IMR-90 (cell line): Measurements from ENCODE around the gene FOXC1. TPM values are rescaled to one million over a fixed set of nuclear protein-coding genes. Genes with fewer than 3 reads are reported as not detected.

Source experiments
- ATAC-seq: fragments of 200-7000 bp; cut with Tn5 transposase; 2 replicates; pipeline ENCODE4 v1.9.1; 2020; ENCODE audit warnings: low read depth, mild to moderate bottlenecking, moderate library complexity
- BruUV-seq: library from RNA; stranded (reverse); fragments of 400-500 nt; replicated peaks from 2 replicates; lab custom pipeline; 2021; lab: Mats Ljungman, UMichigan
- CTCF ChIA-PET: fragments of 300-600 bp; formaldehyde crosslinking; extraction: SDS; loops from one replicate; lab custom pipeline; 2021; ENCODE audit warnings: antibody characterized with exemption; lab: Yijun Ruan, JAX
- POLR2A ChIA-PET: fragments of 300-600 bp; sonication (Branson Sonifier 250); formaldehyde crosslinking; loops from one replicate; lab custom pipeline; 2022; ENCODE audit warnings: antibody characterized with exemption; ENCODE audit not compliant: unreplicated experiment; lab: Charles Lee
- DNase-seq: peaks from one replicate; pipeline ENCODE4 v3.0.0; 2013
- H2AFZ ChIP-seq: replicated peaks from 2 replicates; pipeline ENCODE3; 2013; ENCODE audit warnings: low read length, mild to moderate bottlenecking; ENCODE audit not compliant: poor library complexity
- H2AK5ac ChIP-seq: 2 replicates; pipeline ENCODE4 v1.6.1; 2013; ENCODE audit warnings: low read depth, low read length, inconsistent platforms
- H2AK9ac ChIP-seq: replicated peaks from 2 replicates; pipeline ENCODE3; 2013; ENCODE audit warnings: mild to moderate bottlenecking, low read depth, low read length, moderate library complexity; ENCODE audit not compliant: poor library complexity
- H2BK120ac ChIP-seq: 2 replicates; pipeline ENCODE4 v1.6.1; 2013; ENCODE audit warnings: low read depth, low read length, inconsistent platforms
- H2BK15ac ChIP-seq: 3 replicates; pipeline ENCODE4 v1.6.1; 2013; ENCODE audit warnings: low read depth, low read length, inconsistent platforms
- H2BK20ac ChIP-seq: 2 replicates; pipeline ENCODE4 v1.6.1; 2013; ENCODE audit warnings: low read depth, mild to moderate bottlenecking, inconsistent platforms, low read length, moderate library complexity
- H2BK5ac ChIP-seq: 2 replicates; pipeline ENCODE4 v1.6.1; 2013; ENCODE audit warnings: mild to moderate bottlenecking, low read depth, low read length, inconsistent platforms; ENCODE audit not compliant: poor library complexity, severe bottlenecking
- H3K14ac ChIP-seq: replicated peaks from 2 replicates; pipeline ENCODE4 v1.6.1; 2013; ENCODE audit warnings: low read depth, low read length, inconsistent platforms
- H3K18ac ChIP-seq: 2 replicates; pipeline ENCODE4 v1.6.1; 2013; ENCODE audit warnings: low read depth, low read length, control low read depth
- H3K23ac ChIP-seq: 2 replicates; pipeline ENCODE4 v1.6.1; 2013; ENCODE audit warnings: low read depth, low read length, inconsistent platforms
- H3K27ac ChIP-seq: 2 replicates; pipeline ENCODE4 v1.5.1; 2013; ENCODE audit warnings: mild to moderate bottlenecking, control low read depth, low read length; ENCODE audit not compliant: insufficient read depth
- H3K27me3 ChIP-seq: 2 replicates; pipeline ENCODE4 v1.6.1; 2013; ENCODE audit warnings: low read length; ENCODE audit not compliant: control insufficient read depth, insufficient read depth
- H3K36me3 ChIP-seq: 2 replicates; pipeline ENCODE4 v1.6.1; 2013; ENCODE audit warnings: low read length, mixed read lengths; ENCODE audit not compliant: control insufficient read depth, insufficient read depth
- H3K4ac ChIP-seq: 2 replicates; pipeline ENCODE4 v1.6.1; 2013; ENCODE audit warnings: low read depth, low read length, inconsistent platforms
- H3K4me1 ChIP-seq: 2 replicates; pipeline ENCODE4 v1.6.1; 2013; ENCODE audit warnings: low read length, mixed read lengths; ENCODE audit not compliant: control insufficient read depth, insufficient read depth
- H3K4me2 ChIP-seq: 2 replicates; pipeline ENCODE4 v1.6.1; 2013; ENCODE audit warnings: low read depth, mild to moderate bottlenecking, control low read depth, low read length, moderate library complexity
- H3K4me3 ChIP-seq: 2 replicates; pipeline ENCODE4 v1.5.1; 2013; ENCODE audit warnings: low read depth, mild to moderate bottlenecking, control low read depth, low read length, moderate library complexity; ENCODE audit not compliant: insufficient read depth
- H3K56ac ChIP-seq: 2 replicates; pipeline ENCODE4 v1.6.1; 2013; ENCODE audit warnings: low read length, inconsistent platforms; ENCODE audit not compliant: insufficient read depth; ENCODE audit errors: extremely low read depth
- H3K79me1 ChIP-seq, 2 experiments: 2 replicates each; pipeline ENCODE4 v1.6.1; 2013; ENCODE audit warnings: low read length in 2 of 2, inconsistent platforms in 1 of 2, low read depth in 1 of 2
- H3K9ac ChIP-seq: 2 replicates; pipeline ENCODE4 v1.6.1; 2013; ENCODE audit warnings: low read depth, low read length, control low read depth
- H3K9me1 ChIP-seq: 2 replicates; pipeline ENCODE4 v1.6.1; 2013; ENCODE audit warnings: low read length, inconsistent platforms; ENCODE audit not compliant: insufficient read depth
- H3K9me3 ChIP-seq: 2 replicates; pipeline ENCODE4 v1.6.1; 2013; ENCODE audit warnings: low read length; ENCODE audit not compliant: control insufficient read depth, insufficient read depth
- H4K20me1 ChIP-seq: 2 replicates; pipeline ENCODE4 v1.6.1; 2013; ENCODE audit warnings: low read length, inconsistent platforms; ENCODE audit not compliant: insufficient read depth
- H4K5ac ChIP-seq: 2 replicates; pipeline ENCODE4 v1.6.1; 2013; ENCODE audit warnings: mild to moderate bottlenecking, low read depth, low read length, control low read depth
- H4K8ac ChIP-seq, 2 experiments: 2 replicates each; pipeline ENCODE4 v1.6.1; 2013; ENCODE audit warnings: low read depth in 2 of 2, low read length in 2 of 2, control low read depth in 1 of 2, inconsistent platforms in 1 of 2
- H4K91ac ChIP-seq: 2 replicates; pipeline ENCODE4 v1.6.1; 2013; ENCODE audit warnings: low read depth, low read length, inconsistent platforms; ENCODE audit not compliant: insufficient read depth
- BHLHE40 ChIP-seq: fragments of 150-350 bp; IDR thresholded peaks from 2 replicates; pipeline ENCODE4 v1.6.1; 2016; ENCODE audit warnings: mild to moderate bottlenecking, low read depth, low read length
- CEBPB ChIP-seq: IDR thresholded peaks from 2 replicates; pipeline ENCODE4 v1.6.1; 2012; ENCODE audit warnings: low read depth, low read length, improper control_type of control experiment
- CHD1 ChIP-seq: IDR thresholded peaks from 2 replicates; pipeline ENCODE4 v1.6.1; 2012; ENCODE audit warnings: low read depth, low read length, improper control_type of control experiment
- CTCF ChIP-seq: conservative IDR thresholded peaks from 2 replicates; pipeline ENCODE4 v1.5.1; 2012; ENCODE audit warnings: mild to moderate bottlenecking, low read depth, low read length, improper control_type of control experiment
- FOS ChIP-seq: fragments of 150-350 bp; IDR thresholded peaks from 2 replicates; pipeline ENCODE4 v1.6.1; 2016; ENCODE audit warnings: low read depth, low read length
- MAFK ChIP-seq: IDR thresholded peaks from 2 replicates; pipeline ENCODE4 v1.6.1; 2012; ENCODE audit warnings: low read depth, low read length, improper control_type of control experiment
- MAZ ChIP-seq: IDR thresholded peaks from 2 replicates; pipeline ENCODE4 v1.6.1; 2012; ENCODE audit warnings: low read depth, mild to moderate bottlenecking, low read length, improper control_type of control experiment, moderate library complexity, borderline replicate concordance
- MXI1 ChIP-seq: IDR thresholded peaks from 2 replicates; pipeline ENCODE4 v1.6.1; 2012; ENCODE audit warnings: low read depth, mild to moderate bottlenecking, low read length, moderate library complexity, borderline replicate concordance
- POLR2A ChIP-seq: IDR thresholded peaks from 2 replicates; pipeline ENCODE4 v1.6.1; 2012; ENCODE audit warnings: mild to moderate bottlenecking, low read depth, low read length
- RAD21 ChIP-seq: IDR thresholded peaks from 2 replicates; pipeline ENCODE4 v1.6.1; 2012; ENCODE audit warnings: low read length, improper control_type of control experiment
- RFX5 ChIP-seq: IDR thresholded peaks from 2 replicates; pipeline ENCODE4 v1.8.0; 2012; ENCODE audit warnings: low read depth, mild to moderate bottlenecking, low read length, moderate library complexity
- SMC3 ChIP-seq: fragments of 150-350 bp; IDR thresholded peaks from 2 replicates; pipeline ENCODE4 v1.6.1; 2016; ENCODE audit warnings: low read depth, mild to moderate bottlenecking, antibody characterized with exemption, low read length, moderate library complexity
- WGBS, 2 experiments: methylation state at CpG; one replicate each; pipeline versions ENCODE4 v1.1.5 to v1.1.7; 2013; ENCODE audit warnings: missing lambda C conversion rate in 2 of 2; ENCODE audit not compliant: insufficient read length in 1 of 2; ENCODE audit errors: extremely low coverage in 2 of 2; 5-methylcytosine and 5-hydroxymethylcytosine counted together
- dilution Hi-C: fragments of 300-500 bp; cut with HindIII; formaldehyde crosslinking; loops from one replicate; pipeline ENCODE4 v1.14.3; 2018; ENCODE audit warnings: low sequenced_read_pairs; ENCODE audit not compliant: unreplicated experiment
- in situ Hi-C: fragments of 300-500 bp; cut with MboI; formaldehyde crosslinking; loops from 3 replicates; pipeline ENCODE4 v1.14.3; 2019; ENCODE audit warnings: low sequenced_read_pairs, inconsistent platforms, mixed read lengths
- intact Hi-C: fragments of 100-400 bp; cut with micrococcal nuclease; formaldehyde crosslinking; loops from 2 replicates; pipeline ENCODE4 v1.10.0; 2022
- polyA plus RNA-seq, 3 experiments: library from polyadenylated mRNA; depleted of rRNA; stranded (reverse); fragments of >200 nt; gene quantifications; 2 replicates each; pipeline ENCODE4 v1.2.3, GENCODE V29; 2012; ENCODE audit warnings: low replicate concordance in 1 of 3
- total RNA-seq: library from RNA; depleted of rRNA; stranded (reverse); fragments of >200 nt; gene quantifications from 2 replicates; pipeline ENCODE4 v1.2.3, GENCODE V29; 2012

Gene FOXC1
- total and polyA plus RNA-seq, 2 of the 4 experiments (the other 2 are of a cell fraction): 1.3 to 4.0 TPM

GRCh38 chr6:1575210-1576041, 34.3 kb upstream of the FOXC1 start (continued):
- no peak for TF ChIP-seq FOS
- no peak for TF ChIP-seq BHLHE40

DNA sequence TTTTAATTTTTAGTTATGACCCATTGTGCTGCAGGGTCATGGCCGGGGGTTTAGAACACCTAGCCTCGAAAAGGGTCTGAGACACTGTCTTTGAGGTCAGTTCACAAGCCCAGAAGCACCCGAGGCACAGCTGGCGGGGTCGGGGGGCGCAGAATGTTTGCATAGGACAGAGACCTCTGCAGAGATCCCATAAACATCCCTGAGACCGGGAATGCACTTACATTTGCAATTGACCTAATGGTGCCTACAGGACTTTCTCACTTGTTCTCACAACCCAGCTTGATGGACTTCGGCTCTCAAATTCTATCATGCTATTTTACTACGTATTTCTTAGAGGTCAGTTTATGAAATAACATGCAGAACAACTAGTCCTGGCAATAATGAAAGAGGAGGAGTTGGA, 33.5 kb upstream of the FOXC1 start:
- H2AK9ac ChIP-seq: no peak overlapping the region
- no peaks in the 10 kb centered on the region for H3K79me1 ChIP-seq
- no peak overlapping the region for H3K56ac ChIP-seq
- CTCF ChIA-PET: interaction anchor here (0.5 kb wide), 1 partner anchor 168 kb away, joined by 3 read pairs; no protein-coding TSS in a partner anchor
- H2AFZ ChIP-seq: peak overlapping the region; percentile 82
- DNase-seq: no peak
- dilution Hi-C loops (no loop called here), in situ Hi-C loops (no loop called here), intact Hi-C loops (no loop called here)
- WGBS, 2 experiments: 57% methylated on average over 6 of the region's 9 CpGs; no CpG with 5 or more reads in 1 of the 2 experiments
- no peak overlapping the region for H3K4me3 ChIP-seq
- peaks cover 3% of the 10 kb centered on the region for H3K9me3 ChIP-seq
- H3K27me3 ChIP-seq: no peaks in the 10 kb centered on the region; the same call in 1 of the 2 replicates
- no peak overlapping the region for H3K23ac ChIP-seq
- no peak overlapping the region for H2BK5ac ChIP-seq
- H3K9ac ChIP-seq: no peak overlapping the region
- no peak overlapping the region for H3K4ac ChIP-seq
- H4K20me1 ChIP-seq: no peaks in the 10 kb centered on the region
- no peak for ATAC-seq
- H4K8ac ChIP-seq: peak overlapping the region in 1 of 2 experiments; percentile 35; a peak in 1 of 4 replicates
- no peak for TF ChIP-seq CTCF
- TF ChIP-seq MAFK: no peak
- no peak for TF ChIP-seq RFX5
- no peak for TF ChIP-seq SMC3
- no peak for TF ChIP-seq POLR2A
- TF ChIP-seq FOS: no peak
- no peak for TF ChIP-seq BHLHE40
- TF ChIP-seq MXI1: no peak
- TF ChIP-seq CEBPB: no peak
- TF ChIP-seq CHD1: no peak
- TF ChIP-seq MAZ: no peak
- no peak for TF ChIP-seq RAD21
- peaks cover 2% of the 10 kb centered on the region; the same call in 1 of the 2 replicates for H3K4me1 ChIP-seq
- H3K36me3 ChIP-seq: no peaks in the 10 kb centered on the region
- H2BK15ac ChIP-seq: no peak overlapping the region
- no peak overlapping the region for H3K14ac ChIP-seq
- H3K4me2 ChIP-seq: no peak overlapping the region
- H4K91ac ChIP-seq: no peak overlapping the region
- no TSS peak for BruUV-seq
- no peak overlapping the region for H2BK120ac ChIP-seq
- no peak overlapping the region for H2AK5ac ChIP-seq
- H4K5ac ChIP-seq: no peak overlapping the region
- no peaks in the 10 kb centered on the region; the same call in 1 of the 2 replicates for H3K9me1 ChIP-seq
- H3K27ac ChIP-seq: no peak overlapping the region
- H3K18ac ChIP-seq: no peak overlapping the region
- POLR2A ChIA-PET: no interaction called here
- H2BK20ac ChIP-seq: no peak overlapping the region
